GM13976 (cell line): ENCODE data around the gene COL20A1.

Experiments used
- DNase-seq: peaks from one replicate; pipeline ENCODE4 v3.0.0; 2012; ENCODE audit warnings: low spot score
- CTCF ChIP-seq: IDR thresholded peaks from 2 replicates; pipeline ENCODE4 v1.5.1; 2012; ENCODE audit warnings: borderline replicate concordance, mild to moderate bottlenecking; ENCODE audit not compliant: insufficient read depth; ENCODE audit errors: extremely low read depth, missing control alignments, control extremely low read depth
- in situ Hi-C: fragments of 300-500 bp; cut with MboI; formaldehyde crosslinking; loops from one replicate; pipeline ENCODE4 v1.12.0; 2022; ENCODE audit warnings: low sequenced_read_pairs, mixed read lengths, inconsistent platforms; ENCODE audit not compliant: unreplicated experiment

Gene COL20A1

GRCh38 chr20:63273059-63273579, 19.9 kb upstream of the COL20A1 start:
- DNase-seq = no peak
- no peak for TF ChIP-seq CTCF
- in situ Hi-C loops = no loop called here

- in situ Hi-C loops = no loop called here
- DNase-seq = no peak
- TF ChIP-seq CTCF = no peak
Measured at GRCh38 chr20:63273635-63274380, 19.2 kb upstream of the COL20A1 start.

DNA sequence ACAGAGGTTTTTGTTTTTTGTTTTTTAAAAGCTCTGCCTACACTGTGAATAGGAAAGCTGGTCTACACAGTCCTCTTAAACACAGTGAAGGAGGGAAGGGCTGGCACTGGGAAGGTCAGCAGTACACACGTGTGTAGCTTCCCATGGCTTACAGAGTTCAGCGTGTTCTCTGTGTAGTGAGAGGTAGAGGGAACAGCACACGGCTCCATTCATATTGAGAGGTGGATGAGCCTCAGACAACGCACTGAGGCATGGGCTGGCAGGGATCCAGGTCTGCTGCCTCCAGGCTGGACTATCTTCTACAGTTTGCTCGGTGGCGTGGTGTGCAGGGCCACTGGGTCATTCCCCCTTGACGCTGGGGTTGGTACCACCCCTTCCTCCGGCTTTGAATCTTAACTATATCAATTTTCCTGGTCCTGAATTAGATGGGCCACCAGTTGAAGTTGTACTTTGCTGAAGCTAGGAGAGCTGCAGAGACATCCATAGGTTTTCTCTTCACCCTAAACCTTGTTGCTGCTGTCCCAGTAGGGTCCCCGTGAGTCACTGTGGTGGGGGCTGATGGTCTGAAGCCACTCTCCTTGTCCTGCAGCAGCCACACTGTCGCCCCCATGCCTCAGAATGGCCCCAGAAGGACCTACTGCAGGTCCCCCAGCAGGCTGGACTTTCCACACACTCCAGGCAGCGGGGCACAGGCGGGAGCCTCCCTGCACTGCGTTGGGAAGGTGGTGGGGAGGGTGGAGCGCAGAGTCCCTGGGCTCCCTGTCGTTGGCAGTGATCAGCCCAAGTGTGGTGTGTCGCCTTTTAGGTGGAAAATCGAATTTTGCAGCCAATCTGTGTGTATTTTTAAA, 18.4 kb upstream of the COL20A1 start:
- in situ Hi-C loops = no loop called here
- no peak for DNase-seq
- no peak for TF ChIP-seq CTCF

DNA sequence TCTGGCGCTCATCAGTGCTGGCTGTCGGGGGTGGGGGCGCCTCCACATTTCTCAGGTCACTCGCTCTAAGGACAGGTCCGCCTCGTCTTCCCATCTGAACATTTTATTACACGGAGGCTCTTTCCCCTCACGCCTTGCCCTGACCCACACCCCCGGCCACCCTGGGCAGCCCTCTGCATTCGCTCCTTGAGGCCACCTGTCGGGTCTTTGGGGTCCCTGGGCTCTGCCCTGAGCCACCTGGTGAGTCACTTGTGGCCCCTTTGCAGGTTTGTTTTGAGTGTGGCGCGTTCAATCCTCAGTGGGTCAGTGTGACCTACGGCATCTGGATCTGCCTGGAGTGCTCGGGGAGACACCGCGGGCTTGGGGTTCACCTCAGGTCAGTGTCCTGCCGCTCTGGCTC, 17.2 kb upstream of the COL20A1 start:
- DNase-seq = no peak
- in situ Hi-C loops = no loop called here
- no peak for TF ChIP-seq CTCF

DNA sequence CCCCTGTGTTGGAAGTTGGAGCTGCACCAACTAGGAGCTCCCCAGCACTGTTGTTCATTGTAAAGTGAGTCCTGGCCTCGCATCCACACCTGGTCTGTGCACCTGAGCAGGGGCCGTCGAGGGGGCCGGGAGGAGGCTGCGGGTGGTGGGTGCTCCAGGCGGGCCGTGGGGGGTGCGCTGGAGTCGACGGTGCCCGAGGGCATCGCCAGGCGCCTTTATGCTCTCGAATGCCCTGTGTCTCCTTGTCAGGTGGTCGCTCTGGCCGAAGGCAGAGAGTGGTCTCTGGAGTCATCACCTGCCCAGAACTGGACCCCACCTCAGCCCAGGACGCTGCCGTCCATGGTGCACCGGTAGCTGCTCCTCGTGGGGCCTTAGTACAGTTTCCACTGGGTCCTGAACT, 16.0 kb upstream of the COL20A1 start:
- TF ChIP-seq CTCF = no peak
- in situ Hi-C loops = no loop called here
- no peak for DNase-seq

- in situ Hi-C loops = no loop called here
- no peak for TF ChIP-seq CTCF
- no peak for DNase-seq
Measured at GRCh38 chr20:63277466-63278272, 15.3 kb upstream of the COL20A1 start.
